Kidney epithelial cell (primary cell): ENCODE results near the gene RAET1G. TPM values are rescaled to one million over a fixed set of nuclear protein-coding genes. Genes with fewer than 3 reads are reported as not detected.
"Not testable (repeated sequence)": the region's sequence is repeated elsewhere in the genome, so short reads cannot be mapped to it uniquely, and the experiment has no call there.

ENCODE experiments used
- DNase-seq: peaks from one replicate; pipeline ENCODE4 v3.0.0-alpha.2; 2010; ENCODE audit warnings: low read depth
- H3K27me3 ChIP-seq: 2 replicates; pipeline ENCODE4 v1.6.0; 2011; ENCODE audit warnings: low read length; ENCODE audit not compliant: control insufficient read depth, insufficient read depth
- H3K36me3 ChIP-seq: 2 replicates; pipeline ENCODE4 v1.5.1; 2011; ENCODE audit warnings: low read length; ENCODE audit not compliant: control insufficient read depth, insufficient read depth
- H3K4me3 ChIP-seq: 2 replicates; pipeline ENCODE4 v1.5.1; 2011; ENCODE audit warnings: low read depth, mild to moderate bottlenecking, control low read depth, low read length
- CTCF ChIP-seq: IDR thresholded peaks from 2 replicates; pipeline ENCODE4 v1.5.1; 2011; ENCODE audit warnings: mild to moderate bottlenecking, moderate library complexity, low read length, control low read depth, inconsistent platforms; ENCODE audit not compliant: insufficient read depth, poor library complexity, severe bottlenecking
- total RNA-seq: library from RNA; depleted of rRNA; stranded (reverse); fragments of >200 nt; gene quantifications from 2 replicates; pipeline ENCODE4 v1.2.3, GENCODE V29; 2015

Gene RAET1G
- total RNA-seq, 1 donor from 2014 or later: not detected

GRCh38 chr6:149951626-149952025 is 28.7 kb upstream of the RAET1G start:
- TF ChIP-seq CTCF: no peak
- Histone ChIP-seq H3K4me3 (no peak overlapping the region), H3K27me3 (peaks cover 46% of the 10 kb centered on the region), H3K36me3 (no peaks in the 10 kb centered on the region)
- no peak for DNase-seq

GRCh38 chr6:149951096-149951495 is 28.2 kb upstream of the RAET1G start:
- Histone ChIP-seq H3K27me3 (peaks cover 45% of the 10 kb centered on the region), H3K36me3 (no peaks in the 10 kb centered on the region), H3K4me3 (no peak overlapping the region)
- no peak for TF ChIP-seq CTCF
- DNase-seq: no peak

DNA sequence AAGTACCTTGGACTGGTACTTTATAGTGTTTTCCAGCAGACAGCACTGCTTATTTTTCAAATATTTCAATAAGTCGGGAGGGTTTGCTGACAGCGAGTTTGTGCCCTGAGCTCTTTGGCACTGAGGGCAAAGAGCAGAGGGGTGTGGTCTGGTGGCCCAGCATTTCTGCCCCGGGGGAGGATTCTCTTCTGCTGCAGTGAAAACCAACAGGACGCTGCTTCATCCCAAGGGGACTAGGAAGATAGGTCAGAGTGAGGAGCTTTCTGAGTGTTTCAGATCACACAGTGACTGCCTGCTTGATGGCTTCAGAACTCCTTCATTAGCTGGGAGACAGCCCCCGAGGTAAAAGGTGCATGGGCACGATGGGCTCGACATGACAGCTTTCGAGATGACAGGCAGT is 27.5 kb upstream of the RAET1G start:
- Histone ChIP-seq H3K27me3 (peaks cover 38% of the 10 kb centered on the region), H3K36me3 (no peaks in the 10 kb centered on the region), H3K4me3 (no peak overlapping the region)
- no peak for TF ChIP-seq CTCF
- DNase-seq: no peak

DNA sequence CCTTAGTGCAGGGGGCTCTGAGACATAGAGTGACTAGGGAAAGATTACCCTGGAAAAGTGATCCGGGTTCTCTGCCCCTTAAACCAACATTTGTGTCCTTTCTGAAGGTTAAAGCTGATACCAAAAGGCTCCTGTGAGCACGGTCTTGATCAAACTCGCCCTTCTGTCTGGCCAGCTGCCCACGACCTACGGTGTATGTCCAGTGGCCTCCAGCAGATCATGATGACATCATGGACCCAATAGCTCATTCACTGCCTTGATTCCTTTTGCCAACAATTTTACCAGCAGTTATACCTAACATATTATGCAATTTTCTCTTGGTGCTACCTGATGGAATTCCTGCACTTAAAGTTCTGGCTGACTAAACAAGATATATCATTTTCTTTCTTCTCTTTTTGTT is 25.7 kb upstream of the RAET1G start:
- no peak for TF ChIP-seq CTCF
- H3K27me3 ChIP-seq: peaks cover 28% of the 10 kb centered on the region

GRCh38 chr6:149948011-149948410 is 25.1 kb upstream of the RAET1G start:
- peaks cover 24% of the 10 kb centered on the region for H3K27me3 ChIP-seq
- DNase-seq: no peak
- H3K36me3 ChIP-seq: no peaks in the 10 kb centered on the region
- no peak overlapping the region for H3K4me3 ChIP-seq
- no peak for TF ChIP-seq CTCF

More for the DNA sequence above, 25.7 kb upstream of the RAET1G start:
- no peaks in the 10 kb centered on the region for H3K36me3 ChIP-seq
- no peak overlapping the region for H3K4me3 ChIP-seq
- no peak for DNase-seq

GRCh38 chr6:149947533-149947932 is 24.6 kb upstream of the RAET1G start:
- H3K27me3 ChIP-seq: peaks cover 21% of the 10 kb centered on the region
- not testable (repeated sequence) for H3K36me3 ChIP-seq, DNase-seq, H3K4me3 ChIP-seq

- H3K36me3 ChIP-seq, H3K4me3 ChIP-seq, DNase-seq: not testable (repeated sequence)
- H3K27me3 ChIP-seq: peaks cover 14% of the 10 kb centered on the region
Measured at GRCh38 chr6:149946631-149947030, 23.7 kb upstream of the RAET1G start.

DNA sequence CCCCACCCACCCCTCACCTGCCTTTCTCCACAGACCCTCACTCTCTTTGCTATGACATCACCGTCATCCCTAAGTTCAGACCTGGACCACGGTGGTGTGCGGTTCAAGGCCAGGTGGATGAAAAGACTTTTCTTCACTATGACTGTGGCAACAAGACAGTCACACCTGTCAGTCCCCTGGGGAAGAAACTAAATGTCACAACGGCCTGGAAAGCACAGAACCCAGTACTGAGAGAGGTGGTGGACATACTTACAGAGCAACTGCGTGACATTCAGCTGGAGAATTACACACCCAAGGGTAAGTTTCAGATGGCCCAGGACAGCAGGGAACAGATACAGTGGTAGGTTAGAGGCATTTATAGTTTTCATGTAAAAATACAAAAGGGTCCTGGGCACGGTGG is 22.4 kb upstream of the RAET1G start:
- not testable (repeated sequence) for DNase-seq, H3K4me3 ChIP-seq, H3K36me3 ChIP-seq, H3K27me3 ChIP-seq

DNA sequence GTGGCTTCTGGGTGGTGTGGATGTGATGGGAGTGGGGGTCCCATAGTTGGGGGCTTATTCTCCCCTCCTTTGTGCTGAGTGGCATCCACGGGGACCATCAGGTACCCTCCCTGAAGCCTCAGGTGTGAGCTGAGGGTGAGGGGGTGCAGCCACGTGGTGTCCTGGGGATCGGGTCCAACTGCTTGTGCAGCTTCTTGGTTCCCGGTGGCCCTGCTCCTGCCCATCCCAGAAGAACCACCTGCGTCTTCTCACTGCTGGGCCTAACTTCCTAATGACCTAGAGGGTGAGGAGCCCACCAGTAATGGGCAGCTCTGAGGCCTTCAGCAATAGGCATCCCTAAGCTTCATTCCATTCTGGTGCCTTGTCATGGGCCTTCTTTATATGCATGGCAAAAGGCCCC is 20.4 kb upstream of the RAET1G start:
- not testable (repeated sequence) for H3K4me3 ChIP-seq, DNase-seq, H3K36me3 ChIP-seq
- peaks cover 28% of the 10 kb centered on the region for H3K27me3 ChIP-seq
